Measurements from ENCODE around the gene ZFPL1. TPM values are rescaled to one million over a fixed set of nuclear protein-coding genes. Genes with fewer than 3 reads are reported as not detected.
A peak's percentile ranks its signal among the peaks of the same experiment; 100 is the strongest.

ZFPL1 gene
- total and polyA plus RNA-seq, 10 of the 15 experiments (the other 5 are each of a cell fraction or from before 2014, with no cell fraction given): 2.2 to 37.8 (median 27.0) TPM

GRCh38 chr11:65095974-65096806 lies 12.2 kb downstream of the ZFPL1 start, which contains the start of gene VPS51 (continued):
- TF ChIP-seq BHLHE40 (IDR thresholded peaks at IDR 0.05; ENCODE audit: borderline replicate concordance in 1 of 2, low read depth in 2 of 2, low read length in 1 of 2) (peak; percentile 32 to 71; a peak in 2 of 4 replicates), NRF1 (conservative IDR thresholded peaks at IDR 0.05; ENCODE audit: low read depth, low read length) (no peak), IKZF1 (conservative IDR thresholded peaks at IDR 0.05) (peak; percentile 99), IRF4 (IDR thresholded peaks at IDR 0.05; ENCODE audit: low read depth, low read length) (peak; percentile 93), SREBF1 (IDR thresholded peaks at IDR 0.05; ENCODE audit: low read length) (peak; percentile 80), HSF1 (IDR thresholded peaks at IDR 0.05; ENCODE audit: low read depth, low read length) (peak; percentile 88), SRF (IDR thresholded peaks at IDR 0.05; ENCODE audit: low read depth in 2 of 2, low read length in 2 of 2) (peak; percentile 50 to 96; a peak in 3 of 4 replicates), WRNIP1 (IDR thresholded peaks at IDR 0.05; ENCODE audit: borderline replicate concordance, low read depth, low read length) (peak; percentile 99), RFX5 (IDR thresholded peaks at IDR 0.05; ENCODE audit: low read depth, low read length) (no peak), BCL11A (IDR thresholded peaks at IDR 0.05; ENCODE audit: low read depth, low read length) (peak; percentile 34; the same call in 1 of the 2 replicates), ZZZ3 (IDR thresholded peaks at IDR 0.05; ENCODE audit: control insufficient read depth, insufficient read length, low read depth) (peak; percentile 94)
- TF ChIP-seq, protein P1, sequence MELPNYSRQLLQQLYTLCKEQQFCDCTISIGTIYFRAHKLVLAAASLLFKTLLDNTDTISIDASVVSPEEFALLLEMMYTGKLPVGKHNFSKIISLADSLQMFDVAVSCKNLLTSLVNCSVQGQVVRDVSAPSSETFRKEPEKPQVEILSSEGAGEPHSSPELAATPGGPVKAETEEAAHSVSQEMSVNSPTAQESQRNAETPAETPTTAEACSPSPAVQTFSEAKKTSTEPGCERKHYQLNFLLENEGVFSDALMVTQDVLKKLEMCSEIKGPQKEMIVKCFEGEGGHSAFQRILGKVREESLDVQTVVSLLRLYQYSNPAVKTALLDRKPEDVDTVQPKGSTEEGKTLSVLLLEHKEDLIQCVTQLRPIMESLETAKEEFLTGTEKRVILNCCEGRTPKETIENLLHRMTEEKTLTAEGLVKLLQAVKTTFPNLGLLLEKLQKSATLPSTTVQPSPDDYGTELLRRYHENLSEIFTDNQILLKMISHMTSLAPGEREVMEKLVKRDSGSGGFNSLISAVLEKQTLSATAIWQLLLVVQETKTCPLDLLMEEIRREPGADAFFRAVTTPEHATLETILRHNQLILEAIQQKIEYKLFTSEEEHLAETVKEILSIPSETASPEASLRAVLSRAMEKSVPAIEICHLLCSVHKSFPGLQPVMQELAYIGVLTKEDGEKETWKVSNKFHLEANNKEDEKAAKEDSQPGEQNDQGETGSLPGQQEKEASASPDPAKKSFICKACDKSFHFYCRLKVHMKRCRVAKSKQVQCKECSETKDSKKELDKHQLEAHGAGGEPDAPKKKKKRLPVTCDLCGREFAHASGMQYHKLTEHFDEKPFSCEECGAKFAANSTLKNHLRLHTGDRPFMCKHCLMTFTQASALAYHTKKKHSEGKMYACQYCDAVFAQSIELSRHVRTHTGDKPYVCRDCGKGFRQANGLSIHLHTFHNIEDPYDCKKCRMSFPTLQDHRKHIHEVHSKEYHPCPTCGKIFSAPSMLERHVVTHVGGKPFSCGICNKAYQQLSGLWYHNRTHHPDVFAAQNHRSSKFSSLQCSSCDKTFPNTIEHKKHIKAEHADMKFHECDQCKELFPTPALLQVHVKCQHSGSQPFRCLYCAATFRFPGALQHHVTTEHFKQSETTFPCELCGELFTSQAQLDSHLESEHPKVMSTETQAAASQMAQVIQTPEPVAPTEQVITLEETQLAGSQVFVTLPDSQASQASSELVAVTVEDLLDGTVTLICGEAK (IDR thresholded peaks at IDR 0.05; ENCODE audit: borderline replicate concordance): peak; percentile 100
- TF ChIP-seq, protein P2, sequence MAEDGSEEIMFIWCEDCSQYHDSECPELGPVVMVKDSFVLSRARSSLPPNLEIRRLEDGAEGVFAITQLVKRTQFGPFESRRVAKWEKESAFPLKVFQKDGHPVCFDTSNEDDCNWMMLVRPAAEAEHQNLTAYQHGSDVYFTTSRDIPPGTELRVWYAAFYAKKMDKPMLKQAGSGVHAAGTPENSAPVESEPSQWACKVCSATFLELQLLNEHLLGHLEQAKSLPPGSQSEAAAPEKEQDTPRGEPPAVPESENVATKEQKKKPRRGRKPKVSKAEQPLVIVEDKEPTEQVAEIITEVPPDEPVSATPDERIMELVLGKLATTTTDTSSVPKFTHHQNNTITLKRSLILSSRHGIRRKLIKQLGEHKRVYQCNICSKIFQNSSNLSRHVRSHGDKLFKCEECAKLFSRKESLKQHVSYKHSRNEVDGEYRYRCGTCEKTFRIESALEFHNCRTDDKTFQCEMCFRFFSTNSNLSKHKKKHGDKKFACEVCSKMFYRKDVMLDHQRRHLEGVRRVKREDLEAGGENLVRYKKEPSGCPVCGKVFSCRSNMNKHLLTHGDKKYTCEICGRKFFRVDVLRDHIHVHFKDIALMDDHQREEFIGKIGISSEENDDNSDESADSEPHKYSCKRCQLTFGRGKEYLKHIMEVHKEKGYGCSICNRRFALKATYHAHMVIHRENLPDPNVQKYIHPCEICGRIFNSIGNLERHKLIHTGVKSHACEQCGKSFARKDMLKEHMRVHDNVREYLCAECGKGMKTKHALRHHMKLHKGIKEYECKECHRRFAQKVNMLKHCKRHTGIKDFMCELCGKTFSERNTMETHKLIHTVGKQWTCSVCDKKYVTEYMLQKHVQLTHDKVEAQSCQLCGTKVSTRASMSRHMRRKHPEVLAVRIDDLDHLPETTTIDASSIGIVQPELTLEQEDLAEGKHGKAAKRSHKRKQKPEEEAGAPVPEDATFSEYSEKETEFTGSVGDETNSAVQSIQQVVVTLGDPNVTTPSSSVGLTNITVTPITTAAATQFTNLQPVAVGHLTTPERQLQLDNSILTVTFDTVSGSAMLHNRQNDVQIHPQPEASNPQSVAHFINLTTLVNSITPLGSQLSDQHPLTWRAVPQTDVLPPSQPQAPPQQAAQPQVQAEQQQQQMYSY (CRISPR knock-in tag; IDR thresholded peaks at IDR 0.05): no peak

Data from GM12878 (cell line).